PC-3 (cell line): Measurements from ENCODE around the gene FAN1.

Source experiments
- CTCF ChIP-seq: fragments of 300-600 bp; sonication (generic); conservative IDR thresholded peaks from 2 replicates; pipeline ENCODE4 v1.5.1; 2017; ENCODE audit warnings: antibody characterized with exemption, low read depth, mild to moderate bottlenecking, low read length
- EZH2 ChIP-seq: fragments of 300-600 bp; sonication (generic); IDR thresholded peaks from one replicate; pipeline ENCODE4 v1.6.1; 2017; ENCODE audit warnings: antibody characterized with exemption, mild to moderate bottlenecking, low read length; ENCODE audit not compliant: unreplicated experiment
- EZH2phosphoT487 ChIP-seq: fragments of 300-600 bp; sonication (generic); IDR thresholded peaks from 2 replicates; pipeline ENCODE4 v1.6.1; 2018; ENCODE audit warnings: mild to moderate bottlenecking, antibody characterized with exemption, low read length, borderline replicate concordance

GRCh38 chr15:30953183-30953582 is 49.5 kb downstream of the FAN1 start:
- TF ChIP-seq EZH2phosphoT487 (no peak), CTCF (no peak), EZH2 (no peak)
